K562 (cell line): ENCODE measurements around the gene MAP3K2.

ENCODE experiments used
- COPS2 ChIP-seq: fragments of 450-650 bp; conservative IDR thresholded peaks from 2 replicates; pipeline ENCODE4 v1.6.1; 2016; ENCODE audit warnings: mild to moderate bottlenecking, moderate library complexity
- RCOR1 ChIP-seq, 2 experiments: IDR thresholded peaks; 2 replicates each; pipeline ENCODE4 v1.6.1; 2012; ENCODE audit warnings: low read depth in 2 of 2, low read length in 2 of 2, borderline replicate concordance in 1 of 2, improper control_type of control experiment in 1 of 2
- SMAD3 ChIP-seq: fragments of 450-650 bp; formaldehyde crosslinking; conservative IDR thresholded peaks from 2 replicates; pipeline ENCODE4 v1.4.0; 2020; ENCODE audit warnings: mild to moderate bottlenecking
- TAL1 ChIP-seq: fragments of 450-650 bp; IDR thresholded peaks from 2 replicates; pipeline ENCODE4 v1.6.1; 2016; ENCODE audit warnings: mild to moderate bottlenecking
- TCFL5 ChIP-seq: fragments of 250-450 bp; sonication (Bioruptor Pico); conservative IDR thresholded peaks from 2 replicates; pipeline ENCODE4 v1.6.1; 2021; ENCODE audit warnings: mild to moderate bottlenecking, moderate library complexity, matching md5 sums
- ZNF57 ChIP-seq: fragments of 450-650 bp; formaldehyde crosslinking; IDR thresholded peaks from 2 replicates; pipeline ENCODE4 v1.4.0; 2020; ENCODE audit warnings: mild to moderate bottlenecking, moderate library complexity
- TF ChIP-seq, protein P1 (sequence below), 3 experiments: IDR thresholded peaks in 2 of 3; conservative IDR thresholded peaks in 1 of 3; 2 replicates each; pipeline ENCODE4 v1.5.1; 2011 to 2012; ENCODE audit warnings: low read length in 3 of 3, mild to moderate bottlenecking in 3 of 3, control low read depth in 2 of 3, improper control_type of control experiment in 1 of 3, inconsistent platforms in 1 of 3, low read depth in 1 of 3, mixed read lengths in 1 of 3, moderate library complexity in 1 of 3; ENCODE audit not compliant: insufficient read depth in 2 of 3
- TF ChIP-seq, protein P2 (sequence below): sonication (generic); formaldehyde crosslinking; IDR thresholded peaks from 2 replicates; pipeline ENCODE4 v1.4.0; 2020; ENCODE audit warnings: mild to moderate bottlenecking, missing genetic modification reagents
- TF ChIP-seq, protein P3 (sequence below): fragments of 250-450 bp; sonication (Bioruptor Pico); IDR thresholded peaks from 2 replicates; pipeline ENCODE4 v1.8.0; 2022; ENCODE audit warnings: moderate library complexity, mild to moderate bottlenecking, inconsistent platforms

DNA sequence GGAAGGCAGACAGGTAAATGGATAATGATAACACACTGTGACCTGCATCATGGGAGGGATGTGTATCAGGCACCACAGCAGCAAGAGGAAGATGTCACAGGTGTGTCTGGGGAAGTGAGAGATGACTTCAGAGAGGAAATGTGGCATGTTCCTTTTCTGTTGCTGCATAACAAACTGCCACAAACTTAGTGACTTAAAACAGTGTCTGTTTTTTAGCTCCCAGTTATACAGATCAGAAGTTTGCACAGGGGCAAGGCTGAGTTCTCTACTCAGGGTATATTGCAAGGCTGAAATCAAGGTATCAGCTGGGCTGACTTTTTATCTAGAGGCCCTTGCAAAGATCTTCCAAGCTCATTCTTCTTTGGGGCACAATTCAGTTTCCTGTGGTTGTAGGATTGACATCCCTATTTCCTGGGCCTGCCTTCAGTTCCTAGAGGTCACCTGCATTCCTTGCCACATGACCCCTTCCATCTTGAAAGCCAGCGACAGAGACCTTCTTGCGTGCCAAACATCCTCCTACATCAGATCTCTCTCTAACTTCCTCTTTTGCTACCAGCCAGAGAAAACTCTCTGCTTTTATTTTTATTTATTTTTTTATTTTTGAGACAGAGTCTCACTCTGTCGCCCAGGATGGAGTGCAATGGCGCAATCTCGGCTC, 2.1 kb upstream of the MAP3K2 start:
- TF ChIP-seq ZNF57 (CRISPR knock-in tag), result no peak
- no peak for TF ChIP-seq TAL1
- no peak for TF ChIP-seq SMAD3 (CRISPR knock-in tag)
- no peak for TF ChIP-seq RCOR1 (IDR thresholded peaks at IDR 0.05; ENCODE audit: borderline replicate concordance in 1 of 2, low read depth in 2 of 2, low read length in 2 of 2)
- TF ChIP-seq TCFL5 (CRISPR knock-in tag), result no peak
- no peak for TF ChIP-seq COPS2
- TF ChIP-seq, protein P1, sequence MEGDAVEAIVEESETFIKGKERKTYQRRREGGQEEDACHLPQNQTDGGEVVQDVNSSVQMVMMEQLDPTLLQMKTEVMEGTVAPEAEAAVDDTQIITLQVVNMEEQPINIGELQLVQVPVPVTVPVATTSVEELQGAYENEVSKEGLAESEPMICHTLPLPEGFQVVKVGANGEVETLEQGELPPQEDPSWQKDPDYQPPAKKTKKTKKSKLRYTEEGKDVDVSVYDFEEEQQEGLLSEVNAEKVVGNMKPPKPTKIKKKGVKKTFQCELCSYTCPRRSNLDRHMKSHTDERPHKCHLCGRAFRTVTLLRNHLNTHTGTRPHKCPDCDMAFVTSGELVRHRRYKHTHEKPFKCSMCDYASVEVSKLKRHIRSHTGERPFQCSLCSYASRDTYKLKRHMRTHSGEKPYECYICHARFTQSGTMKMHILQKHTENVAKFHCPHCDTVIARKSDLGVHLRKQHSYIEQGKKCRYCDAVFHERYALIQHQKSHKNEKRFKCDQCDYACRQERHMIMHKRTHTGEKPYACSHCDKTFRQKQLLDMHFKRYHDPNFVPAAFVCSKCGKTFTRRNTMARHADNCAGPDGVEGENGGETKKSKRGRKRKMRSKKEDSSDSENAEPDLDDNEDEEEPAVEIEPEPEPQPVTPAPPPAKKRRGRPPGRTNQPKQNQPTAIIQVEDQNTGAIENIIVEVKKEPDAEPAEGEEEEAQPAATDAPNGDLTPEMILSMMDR (IDR thresholded peaks at IDR 0.05 in 2 of 3, conservative IDR thresholded peaks at IDR 0.05 in 1 of 3; ENCODE audit: insufficient read depth in 2 of 3, low read depth in 1 of 3, low read length in 3 of 3), result no peak
- TF ChIP-seq, protein P2, sequence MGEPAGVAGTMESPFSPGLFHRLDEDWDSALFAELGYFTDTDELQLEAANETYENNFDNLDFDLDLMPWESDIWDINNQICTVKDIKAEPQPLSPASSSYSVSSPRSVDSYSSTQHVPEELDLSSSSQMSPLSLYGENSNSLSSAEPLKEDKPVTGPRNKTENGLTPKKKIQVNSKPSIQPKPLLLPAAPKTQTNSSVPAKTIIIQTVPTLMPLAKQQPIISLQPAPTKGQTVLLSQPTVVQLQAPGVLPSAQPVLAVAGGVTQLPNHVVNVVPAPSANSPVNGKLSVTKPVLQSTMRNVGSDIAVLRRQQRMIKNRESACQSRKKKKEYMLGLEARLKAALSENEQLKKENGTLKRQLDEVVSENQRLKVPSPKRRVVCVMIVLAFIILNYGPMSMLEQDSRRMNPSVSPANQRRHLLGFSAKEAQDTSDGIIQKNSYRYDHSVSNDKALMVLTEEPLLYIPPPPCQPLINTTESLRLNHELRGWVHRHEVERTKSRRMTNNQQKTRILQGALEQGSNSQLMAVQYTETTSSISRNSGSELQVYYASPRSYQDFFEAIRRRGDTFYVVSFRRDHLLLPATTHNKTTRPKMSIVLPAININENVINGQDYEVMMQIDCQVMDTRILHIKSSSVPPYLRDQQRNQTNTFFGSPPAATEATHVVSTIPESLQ (CRISPR knock-in tag), result no peak
- TF ChIP-seq, protein P3, sequence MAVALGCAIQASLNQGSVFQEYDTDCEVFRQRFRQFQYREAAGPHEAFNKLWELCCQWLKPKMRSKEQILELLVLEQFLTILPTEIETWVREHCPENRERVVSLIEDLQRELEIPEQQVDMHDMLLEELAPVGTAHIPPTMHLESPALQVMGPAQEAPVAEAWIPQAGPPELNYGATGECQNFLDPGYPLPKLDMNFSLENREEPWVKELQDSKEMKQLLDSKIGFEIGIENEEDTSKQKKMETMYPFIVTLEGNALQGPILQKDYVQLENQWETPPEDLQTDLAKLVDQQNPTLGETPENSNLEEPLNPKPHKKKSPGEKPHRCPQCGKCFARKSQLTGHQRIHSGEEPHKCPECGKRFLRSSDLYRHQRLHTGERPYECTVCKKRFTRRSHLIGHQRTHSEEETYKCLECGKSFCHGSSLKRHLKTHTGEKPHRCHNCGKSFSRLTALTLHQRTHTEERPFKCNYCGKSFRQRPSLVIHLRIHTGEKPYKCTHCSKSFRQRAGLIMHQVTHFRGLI, result no peak
